K562 (cell line): ENCODE results near the gene MMP11. TPM values are rescaled to one million over a fixed set of nuclear protein-coding genes. Genes with fewer than 3 reads are reported as not detected.

Source experiments
- ATAC-seq: fragments of 200-7000 bp; cut with Tn5 transposase; 3 replicates; pipeline ENCODE4 v1.9.1; 2020; ENCODE audit warnings: moderate library complexity
- BruUV-seq: library from RNA; stranded (reverse); fragments of 400-500 nt; replicated peaks from 2 replicates; lab custom pipeline; 2021; lab: Mats Ljungman, UMichigan
- CTCF ChIA-PET: fragments of 300-600 bp; formaldehyde crosslinking; extraction: SDS; loops from one replicate; lab custom pipeline; 2021; ENCODE audit warnings: low intra/inter-chr PET ratio; lab: Yijun Ruan, JAX
- POLR2A ChIA-PET: fragments of 300-600, 350-650 bp; sonication (Branson Sonifier 250); formaldehyde crosslinking; extraction: SDS; loops from one replicate; lab custom pipeline; 2021; ENCODE audit warnings: antibody characterized with exemption, inconsistent platforms; lab: Yijun Ruan, JAX
- DNase-seq, 4 experiments: peaks; one replicate each; pipeline versions ENCODE4 v3.0.0 to v3.0.0-alpha.2; 2011 to 2018; ENCODE audit warnings: low spot score in 3 of 4, mixed read lengths in 3 of 4; ENCODE audit errors: extremely low read depth in 1 of 4
- FAIRE-seq: peaks from 2 replicates; lab custom pipeline; 2011; peaks lifted over from hg19 to GRCh38; lab: Jason Lieb, UNC
- H2AFZ ChIP-seq: 2 replicates; pipeline ENCODE4 v1.6.0; 2011; ENCODE audit warnings: low read depth, low read length, control low read depth, inconsistent platforms
- H3K27ac ChIP-seq: fragments of 200-600 bp; 3 replicates; pipeline ENCODE4 v1.8.0; 2011; ENCODE audit warnings: low read depth, mild to moderate bottlenecking, control low read depth, inconsistent platforms, low read length, moderate library complexity, mixed read lengths; ENCODE audit errors: extremely low read depth
- H3K27me3 ChIP-seq, 2 experiments: fragments of 300-600 bp in 1 of 2; 2 replicates in 1 of 2; 3 replicates in 1 of 2; pipeline versions ENCODE4 v1.6.0 to v1.8.0; 2011; ENCODE audit warnings: inconsistent platforms in 2 of 2, low read length in 2 of 2, mild to moderate bottlenecking in 1 of 2, mixed read lengths in 1 of 2, moderate library complexity in 1 of 2; ENCODE audit not compliant: control insufficient read depth in 2 of 2, insufficient read depth in 2 of 2
- H3K36me3 ChIP-seq: fragments of 300-600 bp; 3 replicates; pipeline ENCODE4 v1.8.0; 2011; ENCODE audit warnings: mild to moderate bottlenecking, low read length, inconsistent platforms; ENCODE audit not compliant: control insufficient read depth, insufficient read depth
- H3K4me1 ChIP-seq, 2 experiments: fragments of 200-600 bp in 1 of 2; replicated peaks in 1 of 2; 2 replicates in 1 of 2; 3 replicates in 1 of 2; pipeline versions ENCODE4 v1.5.1 to v1.8.0; 2011; ENCODE audit warnings: inconsistent platforms in 2 of 2, low read length in 2 of 2, mild to moderate bottlenecking in 1 of 2, mixed read lengths in 1 of 2, moderate library complexity in 1 of 2; ENCODE audit not compliant: control insufficient read depth in 2 of 2, insufficient read depth in 2 of 2
- H3K4me2 ChIP-seq: 2 replicates; pipeline ENCODE4 v1.6.1; 2011; ENCODE audit warnings: low read length, control low read depth, inconsistent platforms, mixed read lengths; ENCODE audit not compliant: insufficient read depth
- H3K4me3 ChIP-seq: fragments of 200-600 bp; sonication (generic), shearing (Covaris generic); 2 replicates; pipeline ENCODE4 v1.5.1; 2016; ENCODE audit warnings: control low read depth, inconsistent platforms
- H3K79me2 ChIP-seq: fragments of 200-600 bp; 3 replicates; pipeline ENCODE4 v1.8.0; 2011; ENCODE audit warnings: low read length, inconsistent platforms; ENCODE audit not compliant: control insufficient read depth, insufficient read depth
- H3K9ac ChIP-seq, 2 experiments: 2 replicates each; pipeline versions ENCODE4 v1.6.0 to v1.6.1; 2011; ENCODE audit warnings: low read depth in 2 of 2, low read length in 2 of 2, control low read depth in 1 of 2, inconsistent platforms in 1 of 2, mild to moderate bottlenecking in 1 of 2, mixed read lengths in 1 of 2; ENCODE audit not compliant: insufficient read depth in 1 of 2
- H3K9me1 ChIP-seq: one replicate; pipeline ENCODE4 v1.6.0; 2011; ENCODE audit warnings: inconsistent platforms, mild to moderate bottlenecking, low read length, moderate library complexity; ENCODE audit not compliant: control insufficient read depth, insufficient read depth
- H3K9me3 ChIP-seq: replicated peaks from 2 replicates; pipeline ENCODE4 v1.5.1; 2011; ENCODE audit warnings: low read depth, low read length, inconsistent platforms; ENCODE audit not compliant: control insufficient read depth, insufficient read depth
- H4K20me1 ChIP-seq: replicated peaks from 2 replicates; pipeline ENCODE4 v1.6.1; 2011; ENCODE audit warnings: low read length, inconsistent platforms, mixed read lengths; ENCODE audit not compliant: control insufficient read depth, insufficient read depth
- BDP1 ChIP-seq: IDR thresholded peaks from 3 replicates; pipeline ENCODE4 v1.6.1; 2011; ENCODE audit not compliant: insufficient read length, insufficient read depth
- FUS ChIP-seq: fragments of 200-400 bp; formaldehyde crosslinking; optimal IDR thresholded peaks from 2 replicates; pipeline ENCODE3; 2017; ENCODE audit warnings: low read depth, low read length
- TEAD1 ChIP-seq, 2 experiments: fragments of 450-650 bp in 1 of 2; sonication (generic) in 1 of 2; formaldehyde crosslinking; IDR thresholded peaks; 2 replicates each; pipeline versions ENCODE4 v1.4.0 to v1.8.0; 2020 to 2022; ENCODE audit warnings: mild to moderate bottlenecking in 2 of 2, missing genetic modification reagents in 1 of 2
- XRCC3 ChIP-seq: fragments of 450-650 bp; IDR thresholded peaks from 2 replicates; pipeline ENCODE4 v1.6.1; 2017; ENCODE audit warnings: mild to moderate bottlenecking, moderate library complexity
- ZNF75A ChIP-seq: fragments of 450-650 bp; formaldehyde crosslinking; IDR thresholded peaks from 2 replicates; pipeline ENCODE4 v1.4.0; 2020; ENCODE audit warnings: mild to moderate bottlenecking
- WGBS: fragments of 100-300 bp; shearing (Covaris generic); methylation state at CpG from one replicate; pipeline ENCODE4 v1.1.6; 2016; ENCODE audit warnings: low coverage, mixed read lengths; ENCODE audit not compliant: insufficient coverage; ENCODE audit errors: missing lambda C conversion rate; 5-methylcytosine and 5-hydroxymethylcytosine counted together
- in situ Hi-C: fragments of 300-500 bp; cut with MboI; formaldehyde crosslinking; loops from 4 replicates; pipeline ENCODE4 v1.15.0; 2018; ENCODE audit warnings: inconsistent platforms, mixed read lengths
- intact Hi-C: fragments of 100-400 bp; cut with micrococcal nuclease; formaldehyde crosslinking; loops from 2 replicates; pipeline ENCODE4 v1.14.2; 2022
- polyA plus RNA-seq, 8 experiments: library from polyadenylated mRNA; depleted of rRNA in 4 of 8; stranded (reverse) in 5 of 8; unstranded in 3 of 8; fragments of >200 nt; fragmentation: Nextera tagmentation in 2 of 8; fragmentation: Illumina TruSeq in 1 of 8; extraction: Ambion mirVana in 2 of 8; extraction: Trizol in 1 of 8; gene quantifications; 2 replicates each; pipeline versions ENCODE4 v1.2.1 to v1.2.3, GENCODE V29; 2011 to 2014; ENCODE audit warnings: inconsistent platforms in 1 of 8, missing spikeins in 1 of 8
- total RNA-seq, 7 experiments: library from RNA; depleted of rRNA in 6 of 7; stranded (reverse); fragments of >200 nt in 6 of 7; fragmentation: Illumina TruSeq in 2 of 7; extraction: Trizol in 2 of 7; gene quantifications; 2 replicates each; pipeline versions ENCODE4 v1.2.1 to v1.2.3, GENCODE V29; 2011 to 2021; ENCODE audit warnings: low replicate concordance in 1 of 7

The MMP11 gene
- total and polyA plus RNA-seq, 9 of the 15 experiments (the other 6 are each of a cell fraction or from before 2014, with no cell fraction given), result 0.14 to 1.8 (median 1.1) TPM; not detected in 2

GRCh38 chr22:23744001-23744400 is 28.6 kb upstream of the MMP11 start:
- 94% methylated on average over 13 of the region's 13 CpGs for WGBS
- in situ Hi-C loops, result no loop called here
- POLR2A ChIA-PET, result interaction anchor here (1.0 to 1.6 kb wide), 4 partner anchors 9 to 16 kb away, joined by 3 to 8 read pairs (median 4); no protein-coding TSS in a partner anchor

GRCh38 chr22:23744485-23744884 is 28.2 kb upstream of the MMP11 start:
- 94% methylated on average over 10 of the region's 14 CpGs for WGBS
- ATAC-seq, result no peak
- CTCF ChIA-PET, result no interaction called here

More at GRCh38 chr22:23744001-23744400, 28.6 kb upstream of the MMP11 start:
- intact Hi-C loops, result no loop called here
- FAIRE-seq (no peak), ATAC-seq (no peak), DNase-seq (no peak)
- CTCF ChIA-PET, result no interaction called here
- Histone ChIP-seq H4K20me1 (no peaks in the 10 kb centered on the region), H3K9me1 (no peaks in the 10 kb centered on the region), H3K9me3 (no peaks in the 10 kb centered on the region), H3K79me2 (no peaks in the 10 kb centered on the region), H3K36me3 (peaks cover 26% of the 10 kb centered on the region; the same call in 2 of the 3 replicates), H3K4me2 (no peak overlapping the region), H3K9ac (peak overlapping the region in 1 of 2 experiments; percentile 17; a peak in 1 of 4 replicates), H3K27me3 (no peaks in the 10 kb centered on the region), H2AFZ (no peak overlapping the region), H3K4me1 (peaks cover 0 to 3% of the 10 kb centered on the region in 2 experiments; a peak in 1 of 5 replicates), H3K4me3 (no peak overlapping the region), H3K27ac (no peak overlapping the region)
- BruUV-seq, result no TSS peak
- TF ChIP-seq BDP1 (no peak), ZNF75A (CRISPR knock-in tag) (0 out of 2 replicates have a peak, but pooled peaks have one; percentile 31)

More at GRCh38 chr22:23744485-23744884, 28.2 kb upstream of the MMP11 start:
- H3K9ac ChIP-seq, result no peak overlapping the region
- H3K27ac ChIP-seq, result no peak overlapping the region
- no peak for FAIRE-seq
- no peaks in the 10 kb centered on the region for H3K27me3 ChIP-seq
- no peak for DNase-seq
- H3K36me3 ChIP-seq, result peaks cover 26% of the 10 kb centered on the region; the same call in 2 of the 3 replicates
- H3K79me2 ChIP-seq, result 0 out of 3 replicates have a peak, but pooled peaks cover 1% of the 10 kb centered on the region
- H3K9me3 ChIP-seq, result no peaks in the 10 kb centered on the region
- H3K4me3 ChIP-seq, result no peak overlapping the region
- in situ Hi-C loops (no loop called here), intact Hi-C loops (no loop called here)
- BruUV-seq, result no TSS peak
- no peak overlapping the region for H2AFZ ChIP-seq
- H4K20me1 ChIP-seq, result no peaks in the 10 kb centered on the region
- peaks cover under 1 to 7% of the 10 kb centered on the region in 2 experiments; a peak in 4 of 5 replicates for H3K4me1 ChIP-seq
- no peak for TF ChIP-seq XRCC3
- TF ChIP-seq FUS, result no peak
- TF ChIP-seq TEAD1 (CRISPR knock-in tag; IDR thresholded peaks at IDR 0.05), result no peak
- H3K9me1 ChIP-seq, result no peaks in the 10 kb centered on the region
- H3K4me2 ChIP-seq, result no peak overlapping the region
- POLR2A ChIA-PET, result interaction anchor here (1.0 to 1.6 kb wide), 4 partner anchors 9 to 16 kb away, joined by 3 to 8 read pairs (median 4); no protein-coding TSS in a partner anchor
